Tibial artery (tissue), 4 donors: ENCODE results near the gene TIAM2.

Source experiments
- DNase-seq, 2 donors: peaks; one replicate each; pipeline ENCODE4 v3.0.0-alpha.2; 2019
- H3K27ac ChIP-seq, 2 donors: fragments of 200-600 bp; sonication (generic) in 1 of 2; 1 replicate in 1 of 2; 2 replicates in 1 of 2; pipeline ENCODE4 v1.5.1; 2018 to 2019; ENCODE audit warnings: mild to moderate bottlenecking in 1 of 2
- H3K27me3 ChIP-seq, 2 donors: fragments of 200-600 bp; sonication (generic) in 1 of 2; one replicate each; pipeline versions ENCODE4 v1.5.1 to v1.6.0; 2016 to 2019
- H3K36me3 ChIP-seq, 3 donors: fragments of 200-600 bp; sonication (generic) in 2 of 3; one replicate each; pipeline ENCODE4 v1.5.1; 2016 to 2019; ENCODE audit warnings: mild to moderate bottlenecking in 2 of 3
- H3K4me1 ChIP-seq, 4 donors: fragments of 200-600 bp; sonication (generic) in 2 of 4; 1 replicate in 3 of 4; 2 replicates in 1 of 4; pipeline ENCODE4 v1.5.1; 2016 to 2019
- H3K4me3 ChIP-seq, 2 donors: fragments of 200-600 bp; sonication (generic) in 1 of 2; 1 replicate in 1 of 2; 2 replicates in 1 of 2; pipeline ENCODE4 v1.5.1; 2018 to 2019; ENCODE audit warnings: mild to moderate bottlenecking in 2 of 2
- H3K9me3 ChIP-seq, 3 donors: fragments of 200-600 bp; sonication (generic) in 1 of 3; one replicate each; pipeline ENCODE4 v1.5.1; 2016 to 2019
- CTCF ChIP-seq, 2 experiments: fragments of 200-600 bp in 1 of 2; fragments of 450-650 bp in 1 of 2; IDR thresholded peaks; one replicate each; pipeline ENCODE4 v1.5.1; 2017 to 2019; ENCODE audit warnings: antibody characterized with exemption in 2 of 2, mild to moderate bottlenecking in 1 of 2, moderate library complexity in 1 of 2
- intact Hi-C: fragments of 100-400 bp; cut with DNase I; formaldehyde crosslinking; loops from one replicate; pipeline ENCODE4 v1.15.0; 2023; ENCODE audit warnings: low total_unique reads

TIAM2 gene

DNA sequence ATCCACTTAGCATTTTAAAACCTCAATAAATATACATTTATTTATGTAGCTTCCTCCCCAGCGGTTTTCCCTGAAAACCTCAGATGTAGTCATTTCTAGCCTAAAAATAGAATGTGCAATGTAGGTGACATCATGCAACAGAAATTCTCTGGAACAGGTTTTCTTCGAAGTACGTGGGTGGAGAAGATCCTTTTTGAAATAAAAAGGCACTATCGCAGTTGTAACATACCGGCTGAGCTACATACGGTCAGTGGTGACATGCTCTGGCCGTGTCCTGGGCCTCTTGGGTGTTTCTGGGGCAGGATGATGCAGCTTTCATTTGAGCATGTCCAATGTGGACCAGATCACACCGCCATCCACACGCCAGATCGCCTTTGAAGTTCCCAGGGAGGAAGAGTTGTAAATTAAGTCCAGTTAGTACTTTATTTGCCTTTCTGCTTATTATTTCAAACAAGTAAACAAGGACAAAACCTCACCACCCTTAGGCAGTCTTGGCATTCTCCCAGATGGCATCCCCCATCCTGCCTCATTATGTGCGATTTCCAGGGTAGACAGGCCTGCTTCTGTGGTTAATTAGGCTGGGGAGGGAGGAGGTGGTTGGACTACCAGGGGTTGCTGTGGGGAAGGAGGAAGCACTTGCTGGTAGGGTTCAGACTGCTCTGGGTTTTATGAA, 159.2 kb downstream of the TIAM2 start:
- H3K27ac ChIP-seq: peak overlapping the region in 1 of 2 donors; percentile 24
- H3K27me3 ChIP-seq: no peaks in the 10 kb centered on the region
- no peak overlapping the region for H3K4me3 ChIP-seq
- no peak for TF ChIP-seq CTCF (IDR thresholded peaks at IDR 0.05)
- no peak for DNase-seq
- H3K36me3 ChIP-seq: no peaks in the 10 kb centered on the region
- H3K9me3 ChIP-seq: no peaks in the 10 kb centered on the region
- H3K4me1 ChIP-seq: peaks cover 0 to 27% (median 15%) of the 10 kb centered on the region in 4 donors
- intact Hi-C loops: no loop called here

DNA sequence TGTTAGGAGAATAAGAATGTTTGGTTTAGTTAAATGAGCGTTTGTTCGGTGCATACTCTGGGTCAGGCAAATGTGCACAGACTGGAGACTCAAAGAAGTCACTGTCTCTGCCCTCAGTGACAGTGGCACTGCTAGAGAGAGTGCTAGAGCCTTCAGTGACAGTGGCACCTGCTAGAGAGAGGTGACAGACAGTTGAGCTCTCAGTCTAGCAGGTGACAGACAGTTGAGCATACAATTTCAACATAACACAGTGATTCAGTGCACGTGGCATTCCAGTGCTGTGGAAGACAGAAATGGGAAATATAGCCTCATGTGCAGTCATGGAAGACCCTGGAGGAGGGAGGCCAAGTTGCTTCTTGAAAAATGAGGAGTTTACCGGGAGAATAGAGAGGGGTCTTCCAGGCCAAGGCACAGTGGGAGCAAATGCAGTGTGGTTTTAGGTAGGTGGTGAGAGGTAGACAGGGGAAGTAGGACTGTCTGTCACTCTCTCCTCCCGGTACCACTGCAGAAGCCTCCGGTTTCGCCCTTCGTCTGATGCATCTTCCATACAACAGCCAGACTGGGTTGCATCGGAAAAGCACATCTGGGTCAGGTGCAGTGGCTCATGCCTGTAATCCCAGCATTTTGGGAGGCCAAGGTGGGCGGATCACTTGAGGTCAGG, 160.8 kb downstream of the TIAM2 start:
- no peaks in the 10 kb centered on the region for H3K27me3 ChIP-seq
- no peak overlapping the region for H3K27ac ChIP-seq
- no peak for DNase-seq
- peaks cover 0 to 27% (median 15%) of the 10 kb centered on the region in 4 donors for H3K4me1 ChIP-seq
- no peaks in the 10 kb centered on the region for H3K9me3 ChIP-seq
- H3K4me3 ChIP-seq: no peak overlapping the region
- intact Hi-C loops: no loop called here
- H3K36me3 ChIP-seq: no peaks in the 10 kb centered on the region
- TF ChIP-seq CTCF (IDR thresholded peaks at IDR 0.05): no peak

DNA sequence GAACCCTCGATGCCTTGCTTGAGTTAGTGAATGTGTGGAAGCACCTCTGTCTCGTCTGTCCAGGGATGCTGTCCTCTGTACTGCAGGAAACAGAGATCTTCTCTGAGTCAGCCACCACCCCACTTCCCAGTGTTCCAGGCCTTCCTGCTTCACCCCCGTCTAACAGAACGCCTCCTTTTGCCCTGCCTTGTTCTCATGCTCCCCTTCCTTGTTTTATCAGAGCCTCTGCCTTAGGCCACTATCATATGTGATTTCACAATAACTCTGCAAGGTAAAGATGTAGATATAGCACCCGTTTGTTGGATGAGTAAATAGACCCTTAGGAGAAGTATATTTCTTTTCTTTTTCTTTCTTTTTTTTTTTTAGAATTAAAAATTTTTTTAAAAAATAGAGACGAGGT, 162.0 kb downstream of the TIAM2 start:
- DNase-seq: no peak
- intact Hi-C loops: no loop called here
- TF ChIP-seq CTCF (IDR thresholded peaks at IDR 0.05): no peak
- no peak overlapping the region for H3K4me3 ChIP-seq
- no peaks in the 10 kb centered on the region for H3K36me3 ChIP-seq
- H3K9me3 ChIP-seq: no peaks in the 10 kb centered on the region
- no peaks in the 10 kb centered on the region for H3K27me3 ChIP-seq
- no peak overlapping the region for H3K27ac ChIP-seq
- peaks cover 0 to 27% (median 15%) of the 10 kb centered on the region in 4 donors for H3K4me1 ChIP-seq

GRCh38 chr6:155158030-155158843, 163.1 kb downstream of the TIAM2 start:
- peaks cover 0 to 27% (median 15%) of the 10 kb centered on the region in 4 donors for H3K4me1 ChIP-seq
- H3K27ac ChIP-seq: peak overlapping the region in 1 of 2 donors; percentile 37
- intact Hi-C loops: no loop called here
- no peak overlapping the region for H3K4me3 ChIP-seq
- DNase-seq: no peak
- no peaks in the 10 kb centered on the region for H3K27me3 ChIP-seq
- no peak for TF ChIP-seq CTCF (IDR thresholded peaks at IDR 0.05)
- no peaks in the 10 kb centered on the region for H3K36me3 ChIP-seq
- no peaks in the 10 kb centered on the region for H3K9me3 ChIP-seq

DNA sequence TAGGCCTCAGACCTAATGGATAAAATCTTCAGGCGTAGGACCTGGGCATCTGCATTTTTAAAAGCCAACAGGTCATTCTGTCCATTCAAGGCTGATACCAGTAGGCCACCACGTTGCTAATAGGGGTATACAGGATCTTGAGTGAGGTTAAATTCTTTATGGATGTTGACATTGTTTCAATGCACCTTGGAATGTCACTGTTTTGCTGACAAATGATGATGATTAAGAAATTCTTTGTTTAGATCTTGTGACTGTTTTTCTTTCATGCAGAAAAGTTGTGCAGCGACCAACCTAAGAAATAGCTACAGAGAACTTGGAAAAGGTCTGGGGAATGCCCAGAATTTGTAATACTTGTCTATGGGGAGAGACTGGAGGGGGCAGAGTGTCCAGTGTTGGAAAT, 167.6 kb downstream of the TIAM2 start:
- H3K4me3 ChIP-seq: no peak overlapping the region
- intact Hi-C loops: no loop called here
- H3K36me3 ChIP-seq: peaks cover 0 to 15% (median 9%) of the 10 kb centered on the region in 3 donors
- H3K27ac ChIP-seq: no peak overlapping the region
- peaks cover 0 to 10% (median 4%) of the 10 kb centered on the region in 4 donors for H3K4me1 ChIP-seq
- DNase-seq: no peak
- no peaks in the 10 kb centered on the region for H3K27me3 ChIP-seq
- no peak for TF ChIP-seq CTCF (IDR thresholded peaks at IDR 0.05)
- no peaks in the 10 kb centered on the region for H3K9me3 ChIP-seq
